GM12878 (cell line): ENCODE data around the gene ILF2. TPM values are rescaled to one million over a fixed set of nuclear protein-coding genes. Genes with fewer than 3 reads are reported as not detected.

Experiments used
- ATAC-seq: fragments of 200-7000 bp; cut with Tn5 transposase; 3 replicates; pipeline ENCODE4 v1.9.1; 2020; ENCODE audit warnings: mild to moderate bottlenecking, moderate library complexity
- BruUV-seq: library from RNA; stranded (reverse); fragments of 400-500 nt; replicated peaks from 2 replicates; lab custom pipeline; 2021; lab: Mats Ljungman, UMichigan
- CTCF ChIA-PET: fragments of 300-600 bp; sonication (Branson Sonifier 250); formaldehyde crosslinking; extraction: SDS; loops from one replicate; lab custom pipeline; 2021; ENCODE audit warnings: inconsistent platforms; lab: Yijun Ruan, JAX
- POLR2A ChIA-PET: fragments of 350-600 bp; formaldehyde crosslinking; extraction: SDS; loops from one replicate; lab custom pipeline; 2021; ENCODE audit warnings: inconsistent platforms; lab: Charles Lee
- RAD21 ChIA-PET: fragments of 300-600 bp; sonication (Branson Sonifier 250); formaldehyde crosslinking; loops from one replicate; lab custom pipeline; 2023; ENCODE audit warnings: antibody characterized with exemption; ENCODE audit not compliant: unreplicated experiment; lab: Charles Lee
- SMC1A ChIA-PET: fragments of 300-600 bp; sonication (Branson Sonifier 250); formaldehyde crosslinking; loops from one replicate; lab custom pipeline; 2023; ENCODE audit not compliant: unreplicated experiment, uncharacterized antibody; lab: Charles Lee
- DNase-seq: peaks from one replicate; pipeline ENCODE4 v3.0.0-alpha.2; 2011; ENCODE audit warnings: low read depth, low spot score
- FAIRE-seq: peaks from 3 replicates; lab custom pipeline; 2011; peaks lifted over from hg19 to GRCh38; lab: Jason Lieb, UNC
- H2AFZ ChIP-seq: 2 replicates; pipeline ENCODE4 v1.6.0; 2011; ENCODE audit warnings: low read depth, low read length, control low read depth; ENCODE audit not compliant: control insufficient read depth
- H3K27ac ChIP-seq: 2 replicates; pipeline ENCODE4 v1.5.1; 2011; ENCODE audit warnings: control low read depth; ENCODE audit not compliant: control insufficient read depth, insufficient read depth
- H3K27me3 ChIP-seq, 2 experiments: replicated peaks in 1 of 2; 2 replicates each; pipeline versions ENCODE4 v1.6.0 to v1.6.1; 2011; ENCODE audit warnings: low read length in 1 of 2; ENCODE audit not compliant: control insufficient read depth in 2 of 2, insufficient read depth in 2 of 2
- H3K36me3 ChIP-seq, 2 experiments: 2 replicates each; pipeline ENCODE4 v1.5.1; 2011; ENCODE audit warnings: low read length in 1 of 2; ENCODE audit not compliant: control insufficient read depth in 2 of 2, insufficient read depth in 2 of 2
- H3K4me1 ChIP-seq: 2 replicates; pipeline ENCODE4 v1.6.1; 2011; ENCODE audit warnings: mild to moderate bottlenecking, low read length, moderate library complexity, mixed read lengths; ENCODE audit not compliant: control insufficient read depth, insufficient read depth
- H3K4me2 ChIP-seq: 2 replicates; pipeline ENCODE4 v1.6.0; 2011; ENCODE audit warnings: control low read depth; ENCODE audit not compliant: control insufficient read depth, insufficient read depth
- H3K4me3 ChIP-seq: fragments of 200-600 bp; sonication (generic); 2 replicates; pipeline ENCODE4 v1.5.1; 2016
- H3K79me2 ChIP-seq: 2 replicates; pipeline ENCODE4 v1.6.0; 2011; ENCODE audit warnings: low read length; ENCODE audit not compliant: control insufficient read depth, insufficient read depth
- H3K9ac ChIP-seq: 2 replicates; pipeline ENCODE4 v1.8.0; 2011; ENCODE audit warnings: low read length, control low read depth, mixed read lengths; ENCODE audit not compliant: control insufficient read depth, insufficient read depth
- H3K9me3 ChIP-seq: replicated peaks from 3 replicates; pipeline ENCODE4 v1.5.1; 2011; ENCODE audit warnings: mild to moderate bottlenecking, low read length; ENCODE audit not compliant: control insufficient read depth, insufficient read depth
- H4K20me1 ChIP-seq: 2 replicates; pipeline ENCODE4 v1.6.0; 2011; ENCODE audit not compliant: control insufficient read depth, insufficient read depth
- CBX3 ChIP-seq: fragments of 200-600 bp; sonication (generic); IDR thresholded peaks from 2 replicates; pipeline ENCODE4 v1.6.1; 2016; ENCODE audit warnings: low read depth, borderline replicate concordance
- NR2C1 ChIP-seq: fragments of 450-650 bp; IDR thresholded peaks from 2 replicates; pipeline ENCODE4 v1.6.1; 2017; ENCODE audit warnings: antibody characterized with exemption, mild to moderate bottlenecking, moderate library complexity
- POLR2AphosphoS2 ChIP-seq: IDR thresholded peaks from 2 replicates; pipeline ENCODE4 v1.6.1; 2011; ENCODE audit warnings: low read depth, mild to moderate bottlenecking, low read length, improper control_type of control experiment, moderate library complexity
- RAD51 ChIP-seq: fragments of 450-650 bp; IDR thresholded peaks from 2 replicates; pipeline ENCODE4 v1.6.1; 2016; ENCODE audit warnings: moderate library complexity, mild to moderate bottlenecking, inconsistent platforms
- RB1 ChIP-seq: fragments of 450-650 bp; formaldehyde crosslinking; IDR thresholded peaks from 2 replicates; pipeline ENCODE4 v1.6.1; 2017; ENCODE audit warnings: mild to moderate bottlenecking, borderline replicate concordance
- ZNF274 ChIP-seq: IDR thresholded peaks from one replicate; pipeline ENCODE4 v1.8.0; 2011; ENCODE audit not compliant: insufficient read length, insufficient read depth
- ZNF622 ChIP-seq: fragments of 450-650 bp; IDR thresholded peaks from 2 replicates; pipeline ENCODE4 v1.6.1; 2017; ENCODE audit warnings: mild to moderate bottlenecking, inconsistent platforms
- WGBS: methylation state at CpG from one replicate; pipeline ENCODE4 v1.1.6; 2016; ENCODE audit warnings: low lambda C conversion rate; ENCODE audit not compliant: insufficient replicate concordance, insufficient coverage; ENCODE audit errors: missing lambda C conversion rate; 5-methylcytosine and 5-hydroxymethylcytosine counted together
- in situ Hi-C: fragments of 300-500 bp; cut with MboI; formaldehyde crosslinking; loops from 9 replicates; pipeline ENCODE4 v1.14.3; 2018; ENCODE audit warnings: mixed read lengths
- intact Hi-C: fragments of 100-400 bp; cut with micrococcal nuclease; formaldehyde crosslinking; loops from one replicate; pipeline ENCODE4 v1.14.2; 2022; ENCODE audit not compliant: unreplicated experiment
- polyA plus RNA-seq, 11 experiments: library from polyadenylated mRNA; depleted of rRNA in 4 of 11; unstranded in 6 of 11; stranded (reverse) in 5 of 11; fragments of >200 nt; fragmentation: Nextera tagmentation in 4 of 11; fragmentation: Illumina TruSeq in 1 of 11; extraction: Ambion mirVana in 4 of 11; extraction: Trizol in 1 of 11; gene quantifications; 1 replicate in 1 of 11; 2 replicates in 10 of 11; pipeline versions ENCODE4 v1.2.1 to v1.2.3, GENCODE V29; 2011 to 2016; ENCODE audit warnings: inconsistent platforms in 2 of 11, missing spikeins in 2 of 11, low read depth in 1 of 11
- total RNA-seq, 4 experiments: library from RNA; depleted of rRNA in 3 of 4; stranded (reverse); fragments of >200 nt in 3 of 4; fragmentation: Illumina TruSeq in 1 of 4; extraction: Trizol in 1 of 4; gene quantifications; 2 replicates each; pipeline versions ENCODE4 v1.2.1 to v1.2.3, GENCODE V29; 2013 to 2021
- TF ChIP-seq, protein P1 (sequence below): IDR thresholded peaks from 2 replicates; pipeline ENCODE4 v1.6.1; 2011; ENCODE audit warnings: low read depth, low read length, improper control_type of control experiment, borderline replicate concordance
- TF ChIP-seq, protein P2 (sequence below): fragments of 450-650 bp; IDR thresholded peaks from 2 replicates; pipeline ENCODE4 v1.6.1; 2018; ENCODE audit warnings: mild to moderate bottlenecking, low read depth, moderate library complexity; ENCODE audit not compliant: partially characterized antibody

ILF2 gene
- total and polyA plus RNA-seq, 10 of the 15 experiments (the other 5 are each of a cell fraction or from before 2014, with no cell fraction given) = 261 to 520 (median 449) TPM

- no peaks in the 10 kb centered on the region for H3K27me3 ChIP-seq
- peaks cover 4 to 28% of the 10 kb centered on the region in 2 experiments for H3K36me3 ChIP-seq
- in situ Hi-C loops = no loop called here
- CTCF ChIA-PET = interaction anchor here (0.7 to 2.7 kb wide), 5 partner anchors 17 to 351 kb away, joined by 5 to 11 read pairs (median 7); partner anchors contain the start of gene RAB13
- H3K4me1 ChIP-seq = peaks cover 6% of the 10 kb centered on the region
- no peaks in the 10 kb centered on the region for H4K20me1 ChIP-seq
- FAIRE-seq = no peak
- peak overlapping the region; percentile 89 for H3K4me3 ChIP-seq
- no peak for TF ChIP-seq POLR2AphosphoS2
- no peak for TF ChIP-seq CBX3
- TF ChIP-seq RB1 = no peak
- TF ChIP-seq, protein P1, sequence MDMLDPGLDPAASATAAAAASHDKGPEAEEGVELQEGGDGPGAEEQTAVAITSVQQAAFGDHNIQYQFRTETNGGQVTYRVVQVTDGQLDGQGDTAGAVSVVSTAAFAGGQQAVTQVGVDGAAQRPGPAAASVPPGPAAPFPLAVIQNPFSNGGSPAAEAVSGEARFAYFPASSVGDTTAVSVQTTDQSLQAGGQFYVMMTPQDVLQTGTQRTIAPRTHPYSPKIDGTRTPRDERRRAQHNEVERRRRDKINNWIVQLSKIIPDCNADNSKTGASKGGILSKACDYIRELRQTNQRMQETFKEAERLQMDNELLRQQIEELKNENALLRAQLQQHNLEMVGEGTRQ = no peak
- no peak for TF ChIP-seq NR2C1
- no peak for TF ChIP-seq RAD51
- TF ChIP-seq ZNF274 = no peak
- TF ChIP-seq, protein P2, sequence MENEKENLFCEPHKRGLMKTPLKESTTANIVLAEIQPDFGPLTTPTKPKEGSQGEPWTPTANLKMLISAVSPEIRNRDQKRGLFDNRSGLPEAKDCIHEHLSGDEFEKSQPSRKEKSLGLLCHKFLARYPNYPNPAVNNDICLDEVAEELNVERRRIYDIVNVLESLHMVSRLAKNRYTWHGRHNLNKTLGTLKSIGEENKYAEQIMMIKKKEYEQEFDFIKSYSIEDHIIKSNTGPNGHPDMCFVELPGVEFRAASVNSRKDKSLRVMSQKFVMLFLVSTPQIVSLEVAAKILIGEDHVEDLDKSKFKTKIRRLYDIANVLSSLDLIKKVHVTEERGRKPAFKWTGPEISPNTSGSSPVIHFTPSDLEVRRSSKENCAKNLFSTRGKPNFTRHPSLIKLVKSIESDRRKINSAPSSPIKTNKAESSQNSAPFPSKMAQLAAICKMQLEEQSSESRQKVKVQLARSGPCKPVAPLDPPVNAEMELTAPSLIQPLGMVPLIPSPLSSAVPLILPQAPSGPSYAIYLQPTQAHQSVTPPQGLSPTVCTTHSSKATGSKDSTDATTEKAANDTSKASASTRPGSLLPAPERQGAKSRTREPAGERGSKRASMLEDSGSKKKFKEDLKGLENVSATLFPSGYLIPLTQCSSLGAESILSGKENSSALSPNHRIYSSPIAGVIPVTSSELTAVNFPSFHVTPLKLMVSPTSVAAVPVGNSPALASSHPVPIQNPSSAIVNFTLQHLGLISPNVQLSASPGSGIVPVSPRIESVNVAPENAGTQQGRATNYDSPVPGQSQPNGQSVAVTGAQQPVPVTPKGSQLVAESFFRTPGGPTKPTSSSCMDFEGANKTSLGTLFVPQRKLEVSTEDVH = no peak
- no peak for TF ChIP-seq ZNF622
- TF ChIP-seq, all 136 proteins: peak for 0
- WGBS = 63% methylated on average over 7 of the region's 7 CpGs
- ATAC-seq (no peak), DNase-seq (no peak)
- ChIA-PET POLR2A (interaction anchor here (0.5 to 1.5 kb wide), 4 partner anchors 123 to 327 kb away, joined by 3 to 5 read pairs (median 4); partner anchors contain the start of gene SLC39A1), RAD21 (interaction anchor here (2.3 kb wide), 1 partner anchor 351 kb away, joined by 9 read pairs; the partner anchor contains the start of gene RAB13), SMC1A (interaction anchor here (1.6 to 3.0 kb wide), 3 partner anchors 8 to 64 kb away, joined by 4 to 29 read pairs (median 13); no protein-coding TSS in a partner anchor)
- Histone ChIP-seq H3K27ac (no peak overlapping the region), H2AFZ (no peak overlapping the region), H3K9ac (peak overlapping the region; percentile 97; the same call in 1 of the 2 replicates), H3K79me2 (peaks cover 33% of the 10 kb centered on the region), H3K9me3 (no peaks in the 10 kb centered on the region), H3K4me2 (peak overlapping the region; percentile 46; the same call in 1 of the 2 replicates)
- intact Hi-C loops = loop anchor here (2.0 kb wide), 1 partner anchor 35 kb away; the partner anchor contains the start of gene ILF2
- BruUV-seq = no TSS peak
These were observed 34.9 kb downstream of the ILF2 start for GRCh38 chr1:153635872-153636271.
